SK-N-SH (cell line): ENCODE data around the gene C2orf72.

Source experiments
- CTCF ChIP-seq: fragments of 200-600 bp; sonication (generic); IDR thresholded peaks from 2 replicates; pipeline ENCODE4 v1.6.1; 2017; ENCODE audit warnings: antibody characterized with exemption, mild to moderate bottlenecking, moderate library complexity
- FOSL2 ChIP-seq: IDR thresholded peaks from 2 replicates; pipeline ENCODE4 v1.4.0; 2012; ENCODE audit warnings: low read depth, mild to moderate bottlenecking, moderate library complexity, borderline replicate concordance

- no peak for TF ChIP-seq CTCF
- TF ChIP-seq FOSL2: no peak
Measured at GRCh38 chr2:231034291-231034882, 2.9 kb upstream of the C2orf72 start.
